Left cardiac atrium (tissue), 4 donors: Measurements from ENCODE around the gene GINS3. TPM values are rescaled to one million over a fixed set of nuclear protein-coding genes. Genes with fewer than 3 reads are reported as not detected.
"Not testable (repeated sequence)": the region's sequence is repeated elsewhere in the genome, so short reads cannot be mapped to it uniquely, and the experiment has no call there.

Experiments
- ATAC-seq, 2 donors: fragments of 200-7000 bp; cut with Tn5 transposase; one replicate each; pipeline ENCODE4 v1.9.1; 2020; ENCODE audit warnings: mild to moderate bottlenecking in 2 of 2, moderate library complexity in 2 of 2
- DNase-seq: peaks from one replicate; pipeline ENCODE4 v3.0.0-alpha.2; 2020
- intact Hi-C, 2 donors: fragments of 100-400 bp; cut with DNase I; formaldehyde crosslinking; loops; one replicate each; pipeline versions ENCODE4 v1.14.1 to v1.15.1; 2022 to 2023
- total RNA-seq, 2 donors: library from RNA; stranded (reverse); fragmentation: NEBNext Ultra II Directional; extraction: Animal tissue kit (Norgen Biotek cat#: 25700); gene quantifications; one replicate each; pipeline ENCODE4 v1.2.1, GENCODE V29; 2021
- donor health status: DM: no; HTN: yes; CAD: no.
- donor health status: DM: no; HTN: yes; CAD: no; lungs with severe emphysema.
- donor health status: DM: yes; HTN: yes; CAD: no.
- donor health status: Dilated cardiomyopathy.

Gene GINS3
- total RNA-seq, 2 donors from 2014 or later = 5.0 to 5.6 TPM

DNA sequence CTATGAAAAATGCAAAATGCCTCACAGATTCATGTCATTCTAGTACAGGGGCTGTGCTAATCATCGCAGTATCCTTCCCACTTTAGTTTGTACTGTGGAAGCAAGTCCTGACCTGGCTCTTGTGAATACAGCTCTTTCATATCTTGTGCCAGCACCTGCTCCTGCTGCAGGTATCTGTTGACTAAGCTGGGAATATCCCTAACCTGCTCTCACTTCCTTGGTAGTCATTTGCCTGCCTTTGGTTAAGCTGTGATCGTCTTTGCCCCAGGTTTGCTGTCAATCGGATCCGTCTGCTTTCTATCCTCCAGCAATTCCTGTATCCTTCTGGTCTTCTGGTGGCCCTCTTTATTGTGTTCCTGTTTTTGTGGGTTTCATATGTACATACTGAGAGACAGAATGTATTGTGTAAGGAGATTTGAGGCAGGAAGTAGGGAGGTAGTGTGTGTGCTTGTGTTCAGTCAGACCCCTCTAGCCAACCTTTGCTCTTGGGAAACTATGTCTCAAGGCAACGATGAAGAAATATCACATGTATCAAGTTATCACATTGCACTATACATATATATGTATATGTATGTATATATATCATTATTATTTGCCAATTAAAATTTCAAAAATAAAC, 7.7 kb upstream of the GINS3 start:
- ATAC-seq = no peak
- intact Hi-C loops = no loop called here
- no peak for DNase-seq

DNA sequence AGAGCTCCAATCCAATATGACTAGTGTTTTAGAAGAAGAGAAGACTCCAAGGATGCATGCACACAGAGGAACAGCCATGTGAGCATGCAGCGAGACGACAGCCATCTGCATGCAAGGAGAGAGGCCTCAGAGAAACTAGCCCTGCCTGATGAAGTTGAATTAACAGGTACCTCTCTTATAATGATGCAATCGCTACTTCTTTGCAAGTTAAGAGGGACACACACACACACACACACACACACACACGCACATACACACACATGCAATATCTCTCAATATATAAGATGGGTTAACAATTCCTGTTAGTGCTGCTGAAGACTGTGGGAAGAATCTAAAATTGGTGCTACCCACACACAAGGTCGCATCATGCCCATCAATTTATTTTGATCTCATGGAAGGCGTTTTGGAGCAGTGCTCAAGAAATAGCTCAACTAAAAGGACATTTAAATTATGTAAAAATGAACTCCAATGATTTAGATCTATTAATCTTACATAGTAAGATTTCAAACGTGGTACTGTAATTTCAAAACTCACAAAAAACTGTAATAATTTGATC, 7.0 kb upstream of the GINS3 start:
- DNase-seq (no peak), ATAC-seq (no peak)
- intact Hi-C loops = no loop called here

DNA sequence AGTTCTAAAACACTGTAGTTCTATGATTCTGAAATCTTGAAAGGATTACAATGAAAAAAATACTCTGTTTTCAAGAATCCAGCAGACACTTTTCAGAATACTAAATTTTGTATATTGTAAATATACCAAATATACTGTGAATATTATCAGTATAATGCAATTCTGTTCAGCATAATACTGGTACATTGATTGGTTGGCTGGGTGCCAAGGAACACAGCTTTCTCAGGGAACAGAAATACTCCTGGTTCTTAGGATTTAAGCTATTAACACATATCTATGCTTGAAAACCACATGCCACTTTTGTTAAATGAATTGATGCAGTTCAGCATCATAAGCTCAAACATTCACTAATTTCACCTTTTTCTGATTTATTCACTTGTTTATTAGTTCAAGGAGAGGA, 2.5 kb upstream of the GINS3 start:
- no peak for DNase-seq
- intact Hi-C loops = loop anchor here in 1 of 2 donors (10.0 kb wide), 1 partner anchor 95 kb away; no protein-coding TSS in a partner anchor
- no peak for ATAC-seq

DNA sequence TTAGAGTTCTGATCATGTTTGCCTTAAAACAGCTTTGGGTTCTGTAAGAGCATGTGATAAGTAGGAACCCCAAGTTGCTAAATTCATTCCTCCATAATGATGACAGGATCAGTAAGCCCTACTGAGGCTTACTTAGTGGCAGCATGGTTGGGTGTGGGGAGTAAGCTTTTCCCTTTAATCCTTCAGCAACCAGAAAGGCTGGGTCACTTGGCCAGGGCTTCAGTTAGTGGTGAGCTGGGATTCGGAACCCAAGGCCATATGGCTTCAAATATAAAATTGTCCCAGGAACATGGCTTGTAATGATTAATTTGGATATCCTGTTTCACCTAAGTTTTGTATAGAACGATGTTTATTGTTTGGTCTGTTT, 850 bp downstream of the GINS3 start:
- DNase-seq (no peak), ATAC-seq (peak; percentile 12 to 33)
- intact Hi-C loops = loop anchor here in 1 of 2 donors (10.0 kb wide), 1 partner anchor 92 kb away; no protein-coding TSS in a partner anchor

DNA sequence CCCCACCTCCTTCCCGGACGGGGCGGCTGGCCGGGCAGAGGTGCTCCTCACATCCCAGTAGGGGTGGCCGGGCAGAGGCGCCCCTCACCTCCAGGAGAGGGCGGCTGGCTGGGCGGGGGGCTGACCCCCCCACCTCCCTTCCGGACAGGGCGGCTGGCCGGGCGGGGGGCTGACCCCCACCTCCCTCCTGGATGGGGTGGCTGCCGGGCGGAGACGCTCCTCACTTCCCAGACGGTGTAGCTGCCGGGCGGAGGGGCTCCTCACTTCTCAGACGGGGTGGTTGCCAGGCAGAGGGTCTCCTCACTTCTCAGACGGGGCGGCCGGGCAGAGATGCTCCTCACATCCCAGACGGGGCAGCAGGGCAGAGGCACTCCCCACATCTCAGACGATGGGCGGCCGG, 4.6 kb downstream of the GINS3 start:
- intact Hi-C loops = loop anchor here in 1 of 2 donors (10.0 kb wide), 1 partner anchor 88 kb away; no protein-coding TSS in a partner anchor
- not testable (repeated sequence) for ATAC-seq, DNase-seq

DNA sequence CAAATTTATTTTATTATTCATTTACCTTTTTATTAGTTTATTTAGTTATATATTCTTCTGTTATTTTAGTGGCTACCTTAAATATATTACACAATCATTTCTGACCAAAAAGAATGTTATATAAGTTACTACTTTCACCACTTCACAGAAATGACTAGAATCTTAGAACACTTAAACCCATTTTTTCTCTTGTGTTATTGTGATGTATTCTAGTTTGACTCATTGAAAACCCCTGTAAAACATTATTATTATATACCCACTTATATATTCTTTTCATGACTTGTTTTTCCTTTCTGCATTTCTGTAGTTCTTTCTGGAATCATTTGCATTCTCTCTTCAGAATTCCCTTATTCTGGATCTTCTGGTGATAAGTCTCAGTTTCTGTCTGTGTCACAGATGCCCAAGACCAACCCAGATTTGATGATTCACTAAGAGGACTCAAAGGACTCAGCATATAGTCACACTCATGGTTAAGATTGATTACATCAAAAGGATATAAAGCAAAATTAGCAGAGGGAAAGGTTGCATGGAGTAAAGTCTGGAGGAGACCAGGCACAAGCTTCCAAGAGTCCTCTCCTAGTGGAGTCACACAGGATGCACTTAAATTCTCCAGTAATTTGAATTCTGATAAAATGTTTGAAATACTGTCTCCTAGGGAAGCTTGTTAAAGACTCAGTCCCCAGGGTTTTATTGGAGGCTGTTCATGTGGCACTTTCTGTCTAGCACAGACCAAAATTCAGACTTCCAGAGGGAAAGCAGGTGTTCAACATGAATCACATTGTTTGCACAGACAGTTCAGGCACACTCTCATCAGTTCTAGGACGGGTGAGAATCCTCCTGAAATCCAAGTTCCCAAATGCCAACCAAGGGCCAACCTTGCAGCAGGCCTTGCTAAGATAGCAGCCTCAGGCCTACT, 7.7 kb downstream of the GINS3 start:
- DNase-seq = no peak

DNA sequence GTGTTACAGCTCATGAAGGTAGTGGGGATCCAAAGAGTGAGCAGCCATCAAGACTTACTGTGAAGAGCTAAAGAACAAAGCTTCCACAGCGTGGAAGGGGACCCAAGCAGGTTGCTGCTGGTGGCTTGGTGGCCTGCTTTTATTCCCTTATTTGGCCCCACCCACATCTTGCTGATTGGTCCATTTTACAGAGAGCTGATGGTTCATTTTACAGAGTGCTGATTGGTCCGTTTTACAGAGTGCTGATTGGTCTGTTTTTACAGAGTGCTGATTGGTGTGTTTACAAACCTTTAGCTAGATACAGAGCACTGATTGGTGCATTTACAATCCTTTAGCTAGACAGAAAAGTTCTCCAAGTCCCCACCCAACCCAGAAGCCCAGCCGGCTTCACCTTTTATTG, 9.0 kb downstream of the GINS3 start:
- DNase-seq, intact Hi-C loops, ATAC-seq: not testable (repeated sequence)

More for the DNA sequence above, 7.7 kb downstream of the GINS3 start:
- peak in 1 of 2 donors; percentile 19 for ATAC-seq
- intact Hi-C loops = loop anchor here in 1 of 2 donors (10.0 kb wide), 1 partner anchor 85 kb away; no protein-coding TSS in a partner anchor

DNA sequence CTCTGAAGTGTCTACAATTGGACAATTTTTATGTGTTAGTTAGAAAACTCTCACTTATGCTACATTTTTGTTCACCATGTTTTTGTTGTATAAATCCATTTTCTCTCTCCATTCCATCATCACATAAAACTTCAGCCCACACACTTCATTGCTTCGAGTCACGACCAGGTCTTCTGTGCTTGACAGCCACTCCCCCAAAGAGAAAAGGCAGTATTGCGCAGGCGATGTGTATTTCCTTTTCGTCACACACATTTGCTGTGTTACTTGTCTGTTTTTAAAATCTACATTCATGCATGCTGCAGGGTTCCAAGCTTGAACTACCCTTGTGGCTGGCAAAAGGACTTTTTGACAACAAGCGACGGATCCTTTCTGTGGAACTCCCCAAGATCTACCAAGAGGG, 10.5 kb downstream of the GINS3 start:
- DNase-seq (no peak), ATAC-seq (no peak)
- intact Hi-C loops = no loop called here

DNA sequence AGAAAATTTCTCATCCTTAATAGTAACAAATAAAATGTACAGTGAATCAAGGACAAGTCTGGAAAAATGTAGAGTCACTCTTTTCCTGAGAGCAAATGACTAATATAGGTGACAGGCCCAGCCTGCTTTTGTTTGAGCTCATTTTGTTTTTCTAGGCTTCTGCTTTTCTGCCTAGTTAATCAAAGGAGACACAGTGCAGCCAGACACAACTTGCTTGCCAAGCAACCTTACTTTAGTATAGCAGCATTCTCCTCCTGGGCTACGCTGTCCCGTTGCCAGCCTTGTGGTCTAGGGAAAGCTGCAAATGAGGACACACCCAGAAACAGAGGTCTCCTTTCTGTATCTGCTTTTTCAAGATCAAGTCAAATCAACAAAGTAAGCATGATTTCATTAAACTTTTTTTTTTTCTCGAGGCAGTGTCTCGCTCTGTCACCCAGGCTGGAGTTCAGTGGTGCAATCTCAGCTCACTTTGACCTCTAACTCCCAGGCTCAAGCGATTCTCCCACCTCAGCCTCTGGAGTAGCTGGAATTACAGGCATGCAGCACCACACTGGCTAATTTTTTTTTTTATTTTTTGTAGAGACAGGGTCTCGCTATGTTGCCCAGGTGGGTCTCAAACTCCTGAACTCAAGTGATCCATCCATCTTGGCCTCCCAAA, 17.2 kb downstream of the GINS3 start:
- DNase-seq (peak; percentile 78), ATAC-seq (peak; percentile 58 to 83)
- intact Hi-C loops = no loop called here

DNA sequence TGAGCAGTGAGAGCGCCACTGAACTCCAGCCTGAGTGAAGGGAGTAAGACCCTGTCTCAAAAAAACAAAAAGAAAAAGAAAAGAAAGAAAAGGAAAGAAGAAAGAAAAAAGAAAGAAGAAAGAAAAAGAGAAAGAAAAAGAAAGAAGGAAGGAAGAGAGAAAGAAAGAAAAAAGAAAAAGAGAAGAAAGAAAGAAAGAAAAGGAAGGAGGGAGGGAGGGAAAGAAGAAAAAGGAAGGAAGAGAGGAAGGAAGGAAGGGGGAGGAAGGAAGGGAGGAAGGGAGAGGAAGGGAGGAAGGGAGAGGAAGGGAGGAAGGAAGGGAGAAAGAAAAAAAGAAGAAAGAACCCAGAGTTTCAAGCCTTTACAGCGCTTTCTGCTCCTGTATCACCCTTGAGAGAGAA, 19.1 kb downstream of the GINS3 start:
- intact Hi-C loops = loop anchor here in 1 of 2 donors (5.0 to 10.0 kb wide), 2 partner anchors 53 to 64 kb away; no protein-coding TSS in a partner anchor
- no peak for DNase-seq
- no peak for ATAC-seq

DNA sequence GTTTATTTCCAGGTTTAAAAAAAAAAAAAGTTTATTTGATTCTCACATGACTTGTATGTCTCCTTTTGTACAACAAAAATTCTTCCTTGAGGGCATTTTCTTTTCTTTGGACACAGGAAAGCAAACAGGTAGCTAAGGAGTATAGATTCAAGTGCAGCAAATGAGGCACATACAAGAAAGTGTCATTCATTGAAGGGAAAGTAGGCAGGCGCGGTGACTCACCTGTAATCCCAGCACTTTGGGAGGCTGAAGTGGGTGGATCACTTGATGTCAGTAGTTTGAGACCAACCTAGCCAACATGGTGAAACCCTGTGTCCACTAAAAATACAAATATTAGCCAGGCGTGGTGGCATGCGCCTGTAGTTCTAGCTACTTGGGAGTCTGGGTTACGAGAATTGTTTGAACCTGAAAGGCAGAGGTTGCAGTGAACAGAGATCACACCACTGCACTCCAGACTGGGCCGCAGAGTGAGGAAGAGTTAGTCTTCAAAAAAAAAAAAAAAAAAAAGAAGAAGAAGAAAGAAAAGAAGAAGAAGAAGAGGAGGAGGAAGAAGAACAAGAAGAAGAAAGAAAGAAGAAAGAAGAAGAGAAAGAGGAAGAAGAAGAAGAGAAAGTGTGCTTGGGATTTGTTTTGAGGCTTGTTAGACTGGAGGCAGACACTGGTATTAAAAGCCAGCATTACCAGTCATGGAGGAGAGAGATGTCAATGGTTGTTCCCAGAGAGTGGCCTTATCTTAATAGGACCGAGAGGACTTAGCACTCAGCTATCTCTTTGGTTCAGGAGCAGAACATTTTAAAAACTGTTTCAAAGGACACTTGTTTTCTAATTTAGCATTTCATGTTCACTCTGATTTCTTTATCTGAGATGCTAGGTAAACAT, 19.7 kb downstream of the GINS3 start:
- ATAC-seq = peak in 1 of 2 donors; percentile 62
- intact Hi-C loops = loop anchor here in 1 of 2 donors (5.0 to 10.0 kb wide), 2 partner anchors 53 to 65 kb away; no protein-coding TSS in a partner anchor

DNA sequence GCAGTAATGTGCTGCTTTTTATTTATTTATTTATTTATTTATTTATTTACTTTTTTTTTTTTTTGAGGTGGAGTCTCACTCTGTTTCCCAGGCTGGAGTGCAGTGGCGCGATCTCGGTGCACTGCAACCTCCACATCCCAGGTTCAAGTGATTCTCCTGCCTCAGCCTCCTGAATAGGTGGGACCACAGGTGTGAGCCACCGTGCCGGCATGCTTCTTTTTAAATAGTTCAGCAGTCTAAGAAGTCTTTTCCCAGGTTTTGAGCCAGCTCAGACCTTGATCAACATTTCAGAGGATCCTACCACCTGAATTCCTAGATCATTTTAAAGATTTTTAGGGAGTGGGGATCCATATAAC, 20.3 kb downstream of the GINS3 start:
- not testable (repeated sequence) for DNase-seq, ATAC-seq
- intact Hi-C loops = loop anchor here in 1 of 2 donors (5.0 to 10.0 kb wide), 2 partner anchors 52 to 65 kb away; no protein-coding TSS in a partner anchor

More for the DNA sequence above, 19.7 kb downstream of the GINS3 start:
- no peak for DNase-seq

DNA sequence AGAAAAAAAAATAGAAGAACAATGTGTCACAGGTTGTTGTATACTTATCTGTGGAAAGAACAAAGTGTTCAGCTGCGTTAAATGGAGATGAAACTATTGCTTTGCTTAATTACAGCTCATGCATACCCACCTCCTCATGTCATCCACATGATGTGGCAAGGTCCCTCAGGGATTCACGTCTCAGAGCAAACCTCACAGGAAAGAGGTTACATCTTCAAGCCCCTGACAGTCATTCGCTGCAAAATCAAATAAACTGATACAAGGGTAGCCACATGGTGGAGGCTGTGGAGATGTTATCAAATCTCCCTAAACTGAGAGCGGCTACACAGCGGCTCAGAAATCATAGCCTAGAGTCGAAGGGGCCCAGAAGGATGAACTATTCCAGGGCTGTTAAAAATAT, 21.1 kb downstream of the GINS3 start:
- DNase-seq (no peak), ATAC-seq (no peak)
- intact Hi-C loops = loop anchor here in 1 of 2 donors (5.0 to 10.0 kb wide), 2 partner anchors 51 to 66 kb away; no protein-coding TSS in a partner anchor

DNA sequence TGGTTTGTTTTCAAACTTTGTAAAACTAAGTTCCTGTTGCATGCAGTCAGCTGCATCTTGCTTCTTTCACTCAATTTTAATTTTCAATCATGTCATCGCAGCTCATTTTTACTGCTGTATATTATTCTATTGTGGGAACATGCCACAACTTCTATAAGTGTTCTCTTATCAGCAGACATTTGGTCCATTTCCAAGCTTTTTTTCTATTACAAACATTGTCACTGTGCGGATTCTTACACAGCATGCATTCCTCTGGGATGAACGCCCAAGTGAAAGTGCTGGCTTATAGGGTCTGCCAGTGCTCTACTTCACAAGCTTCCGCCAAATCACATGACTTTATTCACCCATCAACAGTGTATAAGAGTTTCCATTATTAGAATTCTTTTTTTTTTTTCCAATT, 22.7 kb downstream of the GINS3 start:
- DNase-seq (no peak), ATAC-seq (peak in 1 of 2 donors; percentile 5)
- intact Hi-C loops = loop anchor here in 1 of 2 donors (10.0 kb wide), 1 partner anchor 50 kb away; no protein-coding TSS in a partner anchor

DNA sequence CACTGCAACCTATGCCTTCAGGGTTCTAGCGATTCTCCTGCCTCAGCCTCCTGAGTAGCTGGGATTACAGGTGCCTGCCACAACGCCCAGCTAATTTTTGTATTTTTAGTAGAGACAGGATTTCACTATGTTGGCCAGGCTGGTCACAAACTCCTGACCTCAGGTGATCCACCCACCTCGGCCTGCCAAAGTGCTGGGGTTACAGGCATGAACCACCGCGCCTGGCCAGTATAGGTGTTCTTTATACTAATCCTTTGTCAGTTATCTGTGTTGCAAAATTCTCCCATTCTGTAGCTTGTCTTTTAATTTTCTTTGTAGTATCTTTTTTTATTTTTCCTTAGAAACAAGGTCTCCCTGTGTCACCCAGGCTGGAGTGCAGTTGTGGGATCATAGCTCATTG, 23.7 kb downstream of the GINS3 start:
- intact Hi-C loops = loop anchor here in 1 of 2 donors (10.0 kb wide), 1 partner anchor 49 kb away; no protein-coding TSS in a partner anchor
- DNase-seq, ATAC-seq: not testable (repeated sequence)

DNA sequence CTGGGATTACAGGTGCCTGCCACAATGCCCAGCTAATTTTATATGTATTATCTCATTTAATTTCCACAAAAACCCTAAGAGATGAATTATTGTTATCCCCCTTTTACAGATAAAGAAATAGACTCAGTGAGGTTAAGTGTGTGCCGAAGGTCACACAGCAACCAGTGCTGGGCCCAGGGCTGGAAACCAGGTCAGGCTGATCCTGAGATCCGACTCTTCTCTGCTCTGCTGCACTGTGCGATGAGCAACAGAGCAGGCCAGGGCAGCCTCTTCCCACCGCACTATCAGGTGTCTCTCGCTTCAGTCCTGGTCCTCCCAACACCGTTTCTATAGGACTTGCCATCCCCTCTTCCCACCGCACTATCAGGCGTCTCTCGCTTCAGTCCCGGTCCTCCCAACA, 24.8 kb downstream of the GINS3 start:
- no peak for DNase-seq
- no peak for ATAC-seq
- intact Hi-C loops = loop anchor here in 1 of 2 donors (10.0 kb wide), 1 partner anchor 48 kb away; no protein-coding TSS in a partner anchor

DNA sequence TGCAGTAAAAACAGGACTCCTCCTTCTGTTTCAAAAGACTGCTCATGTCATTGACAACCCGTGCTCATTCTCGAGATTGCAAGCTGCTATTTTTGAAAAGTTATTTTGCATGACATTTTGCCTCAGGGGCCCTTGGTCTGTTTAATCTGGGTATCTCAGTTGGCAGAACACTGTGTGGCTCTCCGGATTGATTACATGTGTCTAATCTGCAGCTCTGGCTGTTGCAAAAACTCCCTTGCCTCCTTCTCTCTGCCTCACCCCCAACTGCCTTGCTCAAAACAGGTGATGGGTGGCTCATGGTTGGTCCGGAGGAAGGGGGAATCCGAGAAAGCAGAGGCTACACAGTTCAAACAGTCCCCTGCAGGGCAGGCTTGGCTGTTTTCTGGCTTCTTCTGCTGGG, 25.3 kb downstream of the GINS3 start:
- peak; percentile 53 for DNase-seq
- peak; percentile 63 to 70 for ATAC-seq
- intact Hi-C loops = loop anchor here in 1 of 2 donors (10.0 kb wide), 1 partner anchor 47 kb away; no protein-coding TSS in a partner anchor

DNA sequence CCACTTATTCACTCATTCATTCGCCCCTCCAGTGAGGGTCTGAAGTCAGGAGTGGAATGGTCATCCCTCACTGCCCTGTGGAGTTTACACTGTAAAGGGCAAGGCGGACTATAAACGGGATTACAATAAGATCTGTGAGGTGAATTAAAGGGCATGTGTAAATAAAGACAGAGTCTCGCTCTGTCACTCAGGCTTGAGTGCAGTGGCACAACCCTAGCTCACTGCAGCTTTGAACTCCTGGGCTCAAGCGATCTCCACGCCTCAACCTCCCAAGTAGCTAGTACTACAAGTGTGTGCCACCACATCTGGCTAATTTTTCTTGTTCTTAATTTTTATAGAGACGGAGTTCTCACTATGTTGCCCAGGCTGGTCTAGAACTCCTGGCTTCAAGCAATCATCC, 25.8 kb downstream of the GINS3 start:
- intact Hi-C loops = loop anchor here in 1 of 2 donors (10.0 kb wide), 1 partner anchor 47 kb away; no protein-coding TSS in a partner anchor
- DNase-seq (no peak), ATAC-seq (no peak)
